ENCODE data around the gene ACAP2.

DNA sequence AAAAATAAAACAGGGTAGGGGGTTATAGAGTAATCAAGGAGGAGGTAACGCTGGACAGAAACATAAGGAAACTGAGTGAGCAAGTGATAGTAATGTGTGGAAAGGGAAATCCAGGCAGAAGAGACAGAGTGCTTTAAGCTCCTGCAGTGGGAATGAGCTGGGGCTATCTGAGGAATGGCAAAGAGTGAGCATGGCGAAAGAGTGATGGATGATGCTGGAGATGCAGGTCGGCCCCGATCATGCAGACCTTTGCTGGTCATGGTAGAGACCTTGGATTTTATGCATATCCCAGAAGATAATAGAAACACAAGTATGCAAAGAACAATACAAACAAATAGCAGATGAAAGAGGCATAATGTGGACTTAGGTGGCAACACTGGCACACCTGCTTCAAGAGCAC lies 26.0 kb upstream of the ACAP2 start:
- TF ChIP-seq POLR2AphosphoS5 (IDR thresholded peaks at IDR 0.05; ENCODE audit: low read depth, low read length) (no peak), PAX5 (IDR thresholded peaks at IDR 0.05; ENCODE audit: insufficient read depth, low read length, severe bottlenecking) (no peak), POLR2A (IDR thresholded peaks at IDR 0.05; ENCODE audit: low read depth, low read length) (no peak)

Measured in GM12891 (cell line).